GM12878 (cell line): Measurements from ENCODE around the gene RNF149.
"Not testable (repeated sequence)": the region's sequence is repeated elsewhere in the genome, so short reads cannot be mapped to it uniquely, and the experiment has no call there.

ENCODE experiments used
- BCLAF1 ChIP-seq: fragments of 450-650 bp; IDR thresholded peaks from 2 replicates; pipeline ENCODE4 v1.6.1; 2017; ENCODE audit warnings: antibody characterized with exemption, mild to moderate bottlenecking, moderate library complexity
- CBX5 ChIP-seq: sonication (generic); IDR thresholded peaks from 2 replicates; pipeline ENCODE4 v1.6.1; 2016; ENCODE audit warnings: low read depth, moderate library complexity, mild to moderate bottlenecking, inconsistent platforms
- CTCF ChIP-seq, 3 experiments: IDR thresholded peaks in 2 of 3; conservative IDR thresholded peaks in 1 of 3; 2 replicates each; pipeline ENCODE4 v1.5.1; 2011; ENCODE audit warnings: low read depth in 3 of 3, low read length in 3 of 3, mild to moderate bottlenecking in 3 of 3, control low read depth in 2 of 3, moderate library complexity in 2 of 3, inconsistent platforms in 1 of 3, mixed read lengths in 1 of 3; ENCODE audit not compliant: control insufficient read depth in 2 of 3, insufficient read depth in 1 of 3; ENCODE audit errors: extremely low read depth in 1 of 3
- EP300 ChIP-seq, 2 experiments: fragments of 150-350 bp in 1 of 2; IDR thresholded peaks; 2 replicates each; pipeline ENCODE4 v1.6.1; 2011 to 2012; ENCODE audit warnings: low read depth in 2 of 2, low read length in 2 of 2, borderline replicate concordance in 1 of 2, improper control_type of control experiment in 1 of 2, inconsistent platforms in 1 of 2; ENCODE audit not compliant: control insufficient read depth in 1 of 2
- NFIC ChIP-seq: IDR thresholded peaks from 2 replicates; pipeline ENCODE4 v1.6.1; 2012; ENCODE audit warnings: low read depth, mild to moderate bottlenecking, inconsistent platforms, low read length, moderate library complexity
- PAX5 ChIP-seq: IDR thresholded peaks from 2 replicates; pipeline ENCODE4 v1.6.1; 2011; ENCODE audit warnings: low read depth, low read length, borderline replicate concordance
- PBX3 ChIP-seq: IDR thresholded peaks from 2 replicates; pipeline ENCODE4 v1.6.1; 2011; ENCODE audit warnings: mild to moderate bottlenecking, low read depth, low read length, moderate library complexity; ENCODE audit not compliant: insufficient replicate concordance
- POLR2AphosphoS5 ChIP-seq: IDR thresholded peaks from 2 replicates; pipeline ENCODE4 v1.6.1; 2011; ENCODE audit warnings: mild to moderate bottlenecking, low read length, inconsistent platforms
- SIN3A ChIP-seq: IDR thresholded peaks from 2 replicates; pipeline ENCODE4 v1.6.1; 2012; ENCODE audit warnings: low read depth, low read length, improper control_type of control experiment
- TCF12 ChIP-seq: IDR thresholded peaks from 2 replicates; pipeline ENCODE4 v1.6.1; 2011; ENCODE audit warnings: low read depth, mild to moderate bottlenecking, low read length
- USF1 ChIP-seq: IDR thresholded peaks from 2 replicates; pipeline ENCODE4 v1.6.1; 2011; ENCODE audit warnings: borderline replicate concordance, low read depth, mild to moderate bottlenecking, moderate library complexity, mixed read lengths, low read length; ENCODE audit not compliant: insufficient read depth; ENCODE audit errors: extremely low read length
- ZBTB33 ChIP-seq: fragments of 450-650 bp; IDR thresholded peaks from 2 replicates; pipeline ENCODE4 v1.6.1; 2017; ENCODE audit warnings: mild to moderate bottlenecking

- not testable (repeated sequence) for TF ChIP-seq PAX5; POLR2AphosphoS5; SIN3A; TCF12; NFIC; BCLAF1; CBX5; CTCF (IDR thresholded peaks at IDR 0.05 in 2 of 3, conservative IDR thresholded peaks at IDR 0.05 in 1 of 3; ENCODE audit: control insufficient read depth in 2 of 3, extremely low read depth in 1 of 3, insufficient read depth in 1 of 3, low read depth in 3 of 3, low read length in 3 of 3); USF1; ZBTB33; EP300 (IDR thresholded peaks at IDR 0.05; ENCODE audit: borderline replicate concordance in 1 of 2, control insufficient read depth in 1 of 2, low read depth in 2 of 2, low read length in 2 of 2); PBX3
Observed at GRCh38 chr2:101244899-101245298, 63.6 kb downstream of the RNF149 start.
